HEK293 (cell line): Measurements from ENCODE around the gene RGS13.

ENCODE experiments used
- CTCF ChIA-PET: fragments of 350-600 bp; formaldehyde crosslinking; extraction: SDS; loops from one replicate; lab custom pipeline; 2021; ENCODE audit warnings: antibody characterized with exemption; lab: Yijun Ruan, JAX
- POLR2A ChIA-PET: fragments of 300-600 bp; formaldehyde crosslinking; extraction: SDS; loops from one replicate; lab custom pipeline; 2020; ENCODE audit warnings: antibody characterized with exemption, inconsistent platforms; lab: Yijun Ruan, JAX
- H3K27ac ChIP-seq: fragments of 200-500 bp; sonication (Bioruptor generic); 2 replicates; pipeline ENCODE4 v1.5.1; 2014; ENCODE audit warnings: low read depth, low read length, control low read depth, inconsistent platforms; ENCODE audit errors: extremely low read depth
- H3K36me3 ChIP-seq, 2 experiments: fragments of 200-500 bp in 1 of 2; sonication (Bioruptor generic) in 1 of 2; 1 replicate in 1 of 2; 2 replicates in 1 of 2; pipeline ENCODE4 v1.5.1; 2014 to 2017; ENCODE audit warnings: inconsistent platforms in 2 of 2, low read length in 2 of 2; ENCODE audit not compliant: control insufficient read depth in 2 of 2, insufficient read depth in 1 of 2
- H3K4me1 ChIP-seq: fragments of 200-500 bp; sonication (Bioruptor generic); 2 replicates; pipeline ENCODE4 v1.5.1; 2014; ENCODE audit warnings: mild to moderate bottlenecking, low read length, inconsistent platforms; ENCODE audit not compliant: control insufficient read depth, insufficient read depth
- H3K4me3 ChIP-seq: 2 replicates; pipeline ENCODE4 v1.5.1; 2011; ENCODE audit warnings: low read depth, mild to moderate bottlenecking, control low read depth, low read length, moderate library complexity
- H3K9me3 ChIP-seq: fragments of 200-500 bp; sonication (Bioruptor generic); 2 replicates; pipeline ENCODE4 v1.5.1; 2014; ENCODE audit warnings: low read depth, low read length, inconsistent platforms; ENCODE audit not compliant: control insufficient read depth, insufficient read depth
- GLIS1 ChIP-seq: fragments of 450-650 bp; formaldehyde crosslinking; IDR thresholded peaks from 2 replicates; pipeline ENCODE4 v1.5.1; 2016; ENCODE audit warnings: missing biosample characterization, missing genetic modification characterization
- KLF16 ChIP-seq: fragments of 450-650 bp; formaldehyde crosslinking; IDR thresholded peaks from 2 replicates; pipeline ENCODE4 v1.5.1; 2017; ENCODE audit warnings: missing biosample characterization, missing genetic modification characterization
- SP3 ChIP-seq: fragments of 450-650 bp; formaldehyde crosslinking; IDR thresholded peaks from 2 replicates; pipeline ENCODE4 v1.5.1; 2016; ENCODE audit warnings: missing biosample characterization, missing genetic modification characterization
- YY2 ChIP-seq: fragments of 450-650 bp; formaldehyde crosslinking; IDR thresholded peaks from 2 replicates; pipeline ENCODE4 v1.5.1; 2016; ENCODE audit warnings: missing biosample characterization, missing genetic modification characterization
- ZBTB8A ChIP-seq: fragments of 450-650 bp; formaldehyde crosslinking; IDR thresholded peaks from 2 replicates; pipeline ENCODE4 v1.5.1; 2016; ENCODE audit warnings: missing biosample characterization, missing genetic modification characterization
- ZIC2 ChIP-seq: fragments of 450-650 bp; formaldehyde crosslinking; IDR thresholded peaks from 2 replicates; pipeline ENCODE4 v1.5.1; 2016; ENCODE audit warnings: missing biosample characterization, missing genetic modification characterization
- ZNF24 ChIP-seq: fragments of 450-650 bp; formaldehyde crosslinking; IDR thresholded peaks from 2 replicates; pipeline ENCODE4 v1.5.1; 2016; ENCODE audit warnings: missing biosample characterization, missing genetic modification characterization
- ZNF324 ChIP-seq: fragments of 450-650 bp; formaldehyde crosslinking; IDR thresholded peaks from 2 replicates; pipeline ENCODE4 v1.5.1; 2016; ENCODE audit warnings: missing biosample characterization, missing genetic modification characterization
- ZNF426 ChIP-seq: fragments of 450-650 bp; formaldehyde crosslinking; IDR thresholded peaks from 2 replicates; pipeline ENCODE4 v1.5.1; 2017; ENCODE audit warnings: missing biosample characterization, missing genetic modification characterization, mild to moderate bottlenecking, inconsistent platforms, moderate library complexity
- ZNF48 ChIP-seq: fragments of 450-650 bp; formaldehyde crosslinking; IDR thresholded peaks from 2 replicates; pipeline ENCODE4 v1.5.1; 2016; ENCODE audit warnings: missing biosample characterization, missing genetic modification characterization
- ZNF610 ChIP-seq: fragments of 450-650 bp; formaldehyde crosslinking; IDR thresholded peaks from 2 replicates; pipeline ENCODE4 v1.5.1; 2016; ENCODE audit warnings: missing biosample characterization, missing genetic modification characterization, borderline replicate concordance
- ZNF654 ChIP-seq: fragments of 450-650 bp; formaldehyde crosslinking; IDR thresholded peaks from 2 replicates; pipeline ENCODE4 v1.5.1; 2016; ENCODE audit warnings: low read depth, missing biosample characterization, missing genetic modification characterization
- TF ChIP-seq, protein P1 (sequence below): fragments of 450-650 bp; formaldehyde crosslinking; IDR thresholded peaks from 2 replicates; pipeline ENCODE4 v1.5.1; 2016; ENCODE audit warnings: missing biosample characterization, missing genetic modification characterization, borderline replicate concordance
- TF ChIP-seq, protein P2 (sequence below): fragments of 450-650 bp; IDR thresholded peaks from 2 replicates; pipeline ENCODE4 v1.5.1; 2018; ENCODE audit warnings: missing biosample characterization, missing genetic modification characterization
- TF ChIP-seq, protein P3 (sequence below): fragments of 450-650 bp; formaldehyde crosslinking; IDR thresholded peaks from 2 replicates; pipeline ENCODE4 v1.5.1; 2016; ENCODE audit warnings: missing biosample characterization, missing genetic modification characterization
- TF ChIP-seq, protein P4 (sequence below): fragments of 450-650 bp; formaldehyde crosslinking; IDR thresholded peaks from 2 replicates; pipeline ENCODE4 v1.5.1; 2016; ENCODE audit warnings: missing biosample characterization, missing genetic modification characterization
- TF ChIP-seq, protein P5 (sequence below): fragments of 450-650 bp; formaldehyde crosslinking; IDR thresholded peaks from 2 replicates; pipeline ENCODE4 v1.5.1; 2016; ENCODE audit warnings: missing biosample characterization, missing genetic modification characterization, low read depth
- TF ChIP-seq, protein P6 (sequence below): fragments of 450-650 bp; formaldehyde crosslinking; IDR thresholded peaks from 2 replicates; pipeline ENCODE4 v1.5.1; 2016; ENCODE audit warnings: missing biosample characterization, missing genetic modification characterization, borderline replicate concordance

RGS13 gene

DNA sequence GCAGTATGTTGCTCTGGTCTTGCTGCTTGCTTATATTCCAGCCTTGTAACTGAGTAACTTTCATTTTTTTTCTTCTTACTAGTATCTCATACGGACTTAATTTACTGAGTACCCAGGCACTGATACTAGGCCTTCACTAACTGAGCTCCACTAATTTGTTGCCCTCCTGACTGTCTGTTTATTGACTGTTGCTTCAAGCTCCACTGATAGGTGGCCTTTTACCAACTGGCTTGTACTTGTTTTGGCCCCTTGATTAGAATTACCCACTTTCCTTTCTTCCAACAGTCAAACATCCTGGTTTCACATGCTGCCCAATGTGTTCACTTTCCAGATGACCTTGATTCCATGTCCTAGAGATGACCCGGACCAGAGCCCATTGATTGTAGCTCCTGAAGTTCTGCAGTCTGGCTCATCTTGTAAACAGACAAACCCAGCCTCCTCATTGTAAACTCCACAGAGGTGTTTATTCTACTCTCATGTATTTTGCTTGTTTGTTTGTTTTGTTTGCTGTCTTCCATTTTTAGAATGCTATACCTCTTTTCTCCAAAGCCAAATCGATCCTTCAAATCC lies 32.6 kb upstream of the RGS13 start:
- H3K9me3 ChIP-seq: no peaks in the 10 kb centered on the region
- POLR2A ChIA-PET: no interaction called here
- no peaks in the 10 kb centered on the region for H3K4me1 ChIP-seq
- CTCF ChIA-PET: no interaction called here
- H3K27ac ChIP-seq: no peak overlapping the region
- no peaks in the 10 kb centered on the region for H3K36me3 ChIP-seq
- H3K4me3 ChIP-seq: no peak overlapping the region
- no peak for TF ChIP-seq ZNF24 (tag by site-specific recombination)
- TF ChIP-seq, protein P1, sequence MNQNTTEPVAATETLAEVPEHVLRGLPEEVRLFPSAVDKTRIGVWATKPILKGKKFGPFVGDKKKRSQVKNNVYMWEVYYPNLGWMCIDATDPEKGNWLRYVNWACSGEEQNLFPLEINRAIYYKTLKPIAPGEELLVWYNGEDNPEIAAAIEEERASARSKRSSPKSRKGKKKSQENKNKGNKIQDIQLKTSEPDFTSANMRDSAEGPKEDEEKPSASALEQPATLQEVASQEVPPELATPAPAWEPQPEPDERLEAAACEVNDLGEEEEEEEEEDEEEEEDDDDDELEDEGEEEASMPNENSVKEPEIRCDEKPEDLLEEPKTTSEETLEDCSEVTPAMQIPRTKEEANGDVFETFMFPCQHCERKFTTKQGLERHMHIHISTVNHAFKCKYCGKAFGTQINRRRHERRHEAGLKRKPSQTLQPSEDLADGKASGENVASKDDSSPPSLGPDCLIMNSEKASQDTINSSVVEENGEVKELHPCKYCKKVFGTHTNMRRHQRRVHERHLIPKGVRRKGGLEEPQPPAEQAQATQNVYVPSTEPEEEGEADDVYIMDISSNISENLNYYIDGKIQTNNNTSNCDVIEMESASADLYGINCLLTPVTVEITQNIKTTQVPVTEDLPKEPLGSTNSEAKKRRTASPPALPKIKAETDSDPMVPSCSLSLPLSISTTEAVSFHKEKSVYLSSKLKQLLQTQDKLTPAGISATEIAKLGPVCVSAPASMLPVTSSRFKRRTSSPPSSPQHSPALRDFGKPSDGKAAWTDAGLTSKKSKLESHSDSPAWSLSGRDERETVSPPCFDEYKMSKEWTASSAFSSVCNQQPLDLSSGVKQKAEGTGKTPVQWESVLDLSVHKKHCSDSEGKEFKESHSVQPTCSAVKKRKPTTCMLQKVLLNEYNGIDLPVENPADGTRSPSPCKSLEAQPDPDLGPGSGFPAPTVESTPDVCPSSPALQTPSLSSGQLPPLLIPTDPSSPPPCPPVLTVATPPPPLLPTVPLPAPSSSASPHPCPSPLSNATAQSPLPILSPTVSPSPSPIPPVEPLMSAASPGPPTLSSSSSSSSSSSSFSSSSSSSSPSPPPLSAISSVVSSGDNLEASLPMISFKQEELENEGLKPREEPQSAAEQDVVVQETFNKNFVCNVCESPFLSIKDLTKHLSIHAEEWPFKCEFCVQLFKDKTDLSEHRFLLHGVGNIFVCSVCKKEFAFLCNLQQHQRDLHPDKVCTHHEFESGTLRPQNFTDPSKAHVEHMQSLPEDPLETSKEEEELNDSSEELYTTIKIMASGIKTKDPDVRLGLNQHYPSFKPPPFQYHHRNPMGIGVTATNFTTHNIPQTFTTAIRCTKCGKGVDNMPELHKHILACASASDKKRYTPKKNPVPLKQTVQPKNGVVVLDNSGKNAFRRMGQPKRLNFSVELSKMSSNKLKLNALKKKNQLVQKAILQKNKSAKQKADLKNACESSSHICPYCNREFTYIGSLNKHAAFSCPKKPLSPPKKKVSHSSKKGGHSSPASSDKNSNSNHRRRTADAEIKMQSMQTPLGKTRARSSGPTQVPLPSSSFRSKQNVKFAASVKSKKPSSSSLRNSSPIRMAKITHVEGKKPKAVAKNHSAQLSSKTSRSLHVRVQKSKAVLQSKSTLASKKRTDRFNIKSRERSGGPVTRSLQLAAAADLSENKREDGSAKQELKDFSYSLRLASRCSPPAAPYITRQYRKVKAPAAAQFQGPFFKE (tag by site-specific recombination): no peak
- TF ChIP-seq ZNF654 (tag by site-specific recombination): no peak
- TF ChIP-seq ZBTB8A (tag by site-specific recombination): no peak
- no peak for TF ChIP-seq SP3 (tag by site-specific recombination)
- TF ChIP-seq, protein P2, sequence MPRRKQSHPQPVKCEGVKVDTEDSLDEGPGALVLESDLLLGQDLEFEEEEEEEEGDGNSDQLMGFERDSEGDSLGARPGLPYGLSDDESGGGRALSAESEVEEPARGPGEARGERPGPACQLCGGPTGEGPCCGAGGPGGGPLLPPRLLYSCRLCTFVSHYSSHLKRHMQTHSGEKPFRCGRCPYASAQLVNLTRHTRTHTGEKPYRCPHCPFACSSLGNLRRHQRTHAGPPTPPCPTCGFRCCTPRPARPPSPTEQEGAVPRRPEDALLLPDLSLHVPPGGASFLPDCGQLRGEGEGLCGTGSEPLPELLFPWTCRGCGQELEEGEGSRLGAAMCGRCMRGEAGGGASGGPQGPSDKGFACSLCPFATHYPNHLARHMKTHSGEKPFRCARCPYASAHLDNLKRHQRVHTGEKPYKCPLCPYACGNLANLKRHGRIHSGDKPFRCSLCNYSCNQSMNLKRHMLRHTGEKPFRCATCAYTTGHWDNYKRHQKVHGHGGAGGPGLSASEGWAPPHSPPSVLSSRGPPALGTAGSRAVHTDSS (tag by site-specific recombination): no peak
- no peak for TF ChIP-seq KLF16 (tag by site-specific recombination)
- TF ChIP-seq, protein P3, sequence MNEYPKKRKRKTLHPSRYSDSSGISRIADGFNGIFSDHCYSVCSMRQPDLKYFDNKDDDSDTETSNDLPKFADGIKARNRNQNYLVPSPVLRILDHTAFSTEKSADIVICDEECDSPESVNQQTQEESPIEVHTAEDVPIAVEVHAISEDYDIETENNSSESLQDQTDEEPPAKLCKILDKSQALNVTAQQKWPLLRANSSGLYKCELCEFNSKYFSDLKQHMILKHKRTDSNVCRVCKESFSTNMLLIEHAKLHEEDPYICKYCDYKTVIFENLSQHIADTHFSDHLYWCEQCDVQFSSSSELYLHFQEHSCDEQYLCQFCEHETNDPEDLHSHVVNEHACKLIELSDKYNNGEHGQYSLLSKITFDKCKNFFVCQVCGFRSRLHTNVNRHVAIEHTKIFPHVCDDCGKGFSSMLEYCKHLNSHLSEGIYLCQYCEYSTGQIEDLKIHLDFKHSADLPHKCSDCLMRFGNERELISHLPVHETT: no peak

DNA sequence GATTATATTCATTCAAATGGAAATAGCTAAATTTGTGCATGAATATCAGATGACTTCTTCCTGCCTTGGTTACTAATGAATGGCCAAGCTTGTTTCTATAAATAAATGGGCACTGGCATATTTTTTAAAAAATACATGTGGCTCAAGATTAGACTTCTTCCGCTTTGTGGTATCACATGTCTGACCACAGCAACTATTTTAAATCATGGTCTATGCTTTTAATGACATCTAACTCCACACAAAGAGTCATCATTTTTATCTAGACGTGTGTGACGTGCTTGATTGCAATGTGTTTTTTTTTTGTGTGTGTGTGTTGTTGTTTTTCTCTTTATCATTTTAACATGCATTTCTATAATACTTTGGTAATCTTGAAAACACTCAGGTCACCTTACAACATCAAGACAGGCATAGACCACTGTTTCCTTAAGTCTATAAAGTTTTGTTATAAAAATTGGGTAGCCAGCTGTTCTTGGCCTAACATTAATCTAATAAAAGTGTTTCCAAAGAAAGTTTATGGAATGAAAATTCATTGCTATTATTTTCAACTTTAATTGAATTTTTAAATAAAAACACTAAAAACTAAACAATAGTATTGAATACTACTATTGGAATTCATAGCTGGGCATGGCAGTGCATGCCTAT lies 30.8 kb upstream of the RGS13 start:
- Histone ChIP-seq H3K36me3 (no peaks in the 10 kb centered on the region), H3K4me3 (no peak overlapping the region), H3K27ac (no peak overlapping the region), H3K9me3 (no peaks in the 10 kb centered on the region), H3K4me1 (no peaks in the 10 kb centered on the region)
- ChIA-PET CTCF (no interaction called here), POLR2A (no interaction called here)
- TF ChIP-seq ZNF610 (tag by site-specific recombination) (no peak), ZIC2 (no peak), ZNF48 (tag by site-specific recombination) (no peak), ZNF426 (tag by site-specific recombination) (no peak), ZNF324 (no peak), GLIS1 (tag by site-specific recombination) (no peak), YY2 (tag by site-specific recombination) (no peak)
- TF ChIP-seq, protein P4, sequence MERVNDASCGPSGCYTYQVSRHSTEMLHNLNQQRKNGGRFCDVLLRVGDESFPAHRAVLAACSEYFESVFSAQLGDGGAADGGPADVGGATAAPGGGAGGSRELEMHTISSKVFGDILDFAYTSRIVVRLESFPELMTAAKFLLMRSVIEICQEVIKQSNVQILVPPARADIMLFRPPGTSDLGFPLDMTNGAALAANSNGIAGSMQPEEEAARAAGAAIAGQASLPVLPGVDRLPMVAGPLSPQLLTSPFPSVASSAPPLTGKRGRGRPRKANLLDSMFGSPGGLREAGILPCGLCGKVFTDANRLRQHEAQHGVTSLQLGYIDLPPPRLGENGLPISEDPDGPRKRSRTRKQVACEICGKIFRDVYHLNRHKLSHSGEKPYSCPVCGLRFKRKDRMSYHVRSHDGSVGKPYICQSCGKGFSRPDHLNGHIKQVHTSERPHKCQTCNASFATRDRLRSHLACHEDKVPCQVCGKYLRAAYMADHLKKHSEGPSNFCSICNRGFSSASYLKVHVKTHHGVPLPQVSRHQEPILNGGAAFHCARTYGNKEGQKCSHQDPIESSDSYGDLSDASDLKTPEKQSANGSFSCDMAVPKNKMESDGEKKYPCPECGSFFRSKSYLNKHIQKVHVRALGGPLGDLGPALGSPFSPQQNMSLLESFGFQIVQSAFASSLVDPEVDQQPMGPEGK (tag by site-specific recombination): no peak
- TF ChIP-seq, protein P5, sequence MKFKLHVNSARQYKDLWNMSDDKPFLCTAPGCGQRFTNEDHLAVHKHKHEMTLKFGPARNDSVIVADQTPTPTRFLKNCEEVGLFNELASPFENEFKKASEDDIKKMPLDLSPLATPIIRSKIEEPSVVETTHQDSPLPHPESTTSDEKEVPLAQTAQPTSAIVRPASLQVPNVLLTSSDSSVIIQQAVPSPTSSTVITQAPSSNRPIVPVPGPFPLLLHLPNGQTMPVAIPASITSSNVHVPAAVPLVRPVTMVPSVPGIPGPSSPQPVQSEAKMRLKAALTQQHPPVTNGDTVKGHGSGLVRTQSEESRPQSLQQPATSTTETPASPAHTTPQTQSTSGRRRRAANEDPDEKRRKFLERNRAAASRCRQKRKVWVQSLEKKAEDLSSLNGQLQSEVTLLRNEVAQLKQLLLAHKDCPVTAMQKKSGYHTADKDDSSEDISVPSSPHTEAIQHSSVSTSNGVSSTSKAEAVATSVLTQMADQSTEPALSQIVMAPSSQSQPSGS (tag by site-specific recombination): no peak
- TF ChIP-seq, protein P6, sequence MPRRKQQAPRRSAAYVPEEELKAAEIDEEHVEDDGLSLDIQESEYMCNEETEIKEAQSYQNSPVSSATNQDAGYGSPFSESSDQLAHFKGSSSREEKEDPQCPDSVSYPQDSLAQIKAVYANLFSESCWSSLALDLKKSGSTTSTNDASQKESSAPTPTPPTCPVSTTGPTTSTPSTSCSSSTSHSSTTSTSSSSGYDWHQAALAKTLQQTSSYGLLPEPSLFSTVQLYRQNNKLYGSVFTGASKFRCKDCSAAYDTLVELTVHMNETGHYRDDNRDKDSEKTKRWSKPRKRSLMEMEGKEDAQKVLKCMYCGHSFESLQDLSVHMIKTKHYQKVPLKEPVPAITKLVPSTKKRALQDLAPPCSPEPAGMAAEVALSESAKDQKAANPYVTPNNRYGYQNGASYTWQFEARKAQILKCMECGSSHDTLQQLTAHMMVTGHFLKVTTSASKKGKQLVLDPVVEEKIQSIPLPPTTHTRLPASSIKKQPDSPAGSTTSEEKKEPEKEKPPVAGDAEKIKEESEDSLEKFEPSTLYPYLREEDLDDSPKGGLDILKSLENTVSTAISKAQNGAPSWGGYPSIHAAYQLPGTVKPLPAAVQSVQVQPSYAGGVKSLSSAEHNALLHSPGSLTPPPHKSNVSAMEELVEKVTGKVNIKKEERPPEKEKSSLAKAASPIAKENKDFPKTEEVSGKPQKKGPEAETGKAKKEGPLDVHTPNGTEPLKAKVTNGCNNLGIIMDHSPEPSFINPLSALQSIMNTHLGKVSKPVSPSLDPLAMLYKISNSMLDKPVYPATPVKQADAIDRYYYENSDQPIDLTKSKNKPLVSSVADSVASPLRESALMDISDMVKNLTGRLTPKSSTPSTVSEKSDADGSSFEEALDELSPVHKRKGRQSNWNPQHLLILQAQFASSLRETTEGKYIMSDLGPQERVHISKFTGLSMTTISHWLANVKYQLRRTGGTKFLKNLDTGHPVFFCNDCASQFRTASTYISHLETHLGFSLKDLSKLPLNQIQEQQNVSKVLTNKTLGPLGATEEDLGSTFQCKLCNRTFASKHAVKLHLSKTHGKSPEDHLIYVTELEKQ (tag by site-specific recombination): no peak
